IMR-90 (cell line): ENCODE measurements around the gene SH3RF3. TPM values are rescaled to one million over a fixed set of nuclear protein-coding genes. Genes with fewer than 3 reads are reported as not detected.

Source experiments
- ATAC-seq: fragments of 200-7000 bp; cut with Tn5 transposase; 2 replicates; pipeline ENCODE4 v1.9.1; 2020; ENCODE audit warnings: low read depth, mild to moderate bottlenecking, moderate library complexity
- BruUV-seq: library from RNA; stranded (reverse); fragments of 400-500 nt; replicated peaks from 2 replicates; lab custom pipeline; 2021; lab: Mats Ljungman, UMichigan
- CTCF ChIA-PET: fragments of 300-600 bp; formaldehyde crosslinking; extraction: SDS; loops from one replicate; lab custom pipeline; 2021; ENCODE audit warnings: antibody characterized with exemption; lab: Yijun Ruan, JAX
- POLR2A ChIA-PET: fragments of 300-600 bp; sonication (Branson Sonifier 250); formaldehyde crosslinking; loops from one replicate; lab custom pipeline; 2022; ENCODE audit warnings: antibody characterized with exemption; ENCODE audit not compliant: unreplicated experiment; lab: Charles Lee
- DNase-seq: peaks from one replicate; pipeline ENCODE4 v3.0.0; 2013
- H2AFZ ChIP-seq: replicated peaks from 2 replicates; pipeline ENCODE3; 2013; ENCODE audit warnings: low read length, mild to moderate bottlenecking; ENCODE audit not compliant: poor library complexity
- H2AK5ac ChIP-seq: 2 replicates; pipeline ENCODE4 v1.6.1; 2013; ENCODE audit warnings: low read depth, low read length, inconsistent platforms
- H2AK9ac ChIP-seq: replicated peaks from 2 replicates; pipeline ENCODE3; 2013; ENCODE audit warnings: mild to moderate bottlenecking, low read depth, low read length, moderate library complexity; ENCODE audit not compliant: poor library complexity
- H2BK120ac ChIP-seq: 2 replicates; pipeline ENCODE4 v1.6.1; 2013; ENCODE audit warnings: low read depth, low read length, inconsistent platforms
- H2BK15ac ChIP-seq: 3 replicates; pipeline ENCODE4 v1.6.1; 2013; ENCODE audit warnings: low read depth, low read length, inconsistent platforms
- H2BK20ac ChIP-seq: 2 replicates; pipeline ENCODE4 v1.6.1; 2013; ENCODE audit warnings: low read depth, mild to moderate bottlenecking, inconsistent platforms, low read length, moderate library complexity
- H2BK5ac ChIP-seq: 2 replicates; pipeline ENCODE4 v1.6.1; 2013; ENCODE audit warnings: mild to moderate bottlenecking, low read depth, low read length, inconsistent platforms; ENCODE audit not compliant: poor library complexity, severe bottlenecking
- H3K14ac ChIP-seq: replicated peaks from 2 replicates; pipeline ENCODE4 v1.6.1; 2013; ENCODE audit warnings: low read depth, low read length, inconsistent platforms
- H3K18ac ChIP-seq: 2 replicates; pipeline ENCODE4 v1.6.1; 2013; ENCODE audit warnings: low read depth, low read length, control low read depth
- H3K23ac ChIP-seq: 2 replicates; pipeline ENCODE4 v1.6.1; 2013; ENCODE audit warnings: low read depth, low read length, inconsistent platforms
- H3K27ac ChIP-seq: 2 replicates; pipeline ENCODE4 v1.5.1; 2013; ENCODE audit warnings: mild to moderate bottlenecking, control low read depth, low read length; ENCODE audit not compliant: insufficient read depth
- H3K27me3 ChIP-seq: 2 replicates; pipeline ENCODE4 v1.6.1; 2013; ENCODE audit warnings: low read length; ENCODE audit not compliant: control insufficient read depth, insufficient read depth
- H3K36me3 ChIP-seq: 2 replicates; pipeline ENCODE4 v1.6.1; 2013; ENCODE audit warnings: low read length, mixed read lengths; ENCODE audit not compliant: control insufficient read depth, insufficient read depth
- H3K4ac ChIP-seq: 2 replicates; pipeline ENCODE4 v1.6.1; 2013; ENCODE audit warnings: low read depth, low read length, inconsistent platforms
- H3K4me1 ChIP-seq: 2 replicates; pipeline ENCODE4 v1.6.1; 2013; ENCODE audit warnings: low read length, mixed read lengths; ENCODE audit not compliant: control insufficient read depth, insufficient read depth
- H3K4me2 ChIP-seq: 2 replicates; pipeline ENCODE4 v1.6.1; 2013; ENCODE audit warnings: low read depth, mild to moderate bottlenecking, control low read depth, low read length, moderate library complexity
- H3K4me3 ChIP-seq: 2 replicates; pipeline ENCODE4 v1.5.1; 2013; ENCODE audit warnings: low read depth, mild to moderate bottlenecking, control low read depth, low read length, moderate library complexity; ENCODE audit not compliant: insufficient read depth
- H3K56ac ChIP-seq: 2 replicates; pipeline ENCODE4 v1.6.1; 2013; ENCODE audit warnings: low read length, inconsistent platforms; ENCODE audit not compliant: insufficient read depth; ENCODE audit errors: extremely low read depth
- H3K79me1 ChIP-seq, 2 experiments: 2 replicates each; pipeline ENCODE4 v1.6.1; 2013; ENCODE audit warnings: low read length in 2 of 2, inconsistent platforms in 1 of 2, low read depth in 1 of 2
- H3K9ac ChIP-seq: 2 replicates; pipeline ENCODE4 v1.6.1; 2013; ENCODE audit warnings: low read depth, low read length, control low read depth
- H3K9me1 ChIP-seq: 2 replicates; pipeline ENCODE4 v1.6.1; 2013; ENCODE audit warnings: low read length, inconsistent platforms; ENCODE audit not compliant: insufficient read depth
- H3K9me3 ChIP-seq: 2 replicates; pipeline ENCODE4 v1.6.1; 2013; ENCODE audit warnings: low read length; ENCODE audit not compliant: control insufficient read depth, insufficient read depth
- H4K20me1 ChIP-seq: 2 replicates; pipeline ENCODE4 v1.6.1; 2013; ENCODE audit warnings: low read length, inconsistent platforms; ENCODE audit not compliant: insufficient read depth
- H4K5ac ChIP-seq: 2 replicates; pipeline ENCODE4 v1.6.1; 2013; ENCODE audit warnings: mild to moderate bottlenecking, low read depth, low read length, control low read depth
- H4K8ac ChIP-seq, 2 experiments: 2 replicates each; pipeline ENCODE4 v1.6.1; 2013; ENCODE audit warnings: low read depth in 2 of 2, low read length in 2 of 2, control low read depth in 1 of 2, inconsistent platforms in 1 of 2
- H4K91ac ChIP-seq: 2 replicates; pipeline ENCODE4 v1.6.1; 2013; ENCODE audit warnings: low read depth, low read length, inconsistent platforms; ENCODE audit not compliant: insufficient read depth
- BHLHE40 ChIP-seq: fragments of 150-350 bp; IDR thresholded peaks from 2 replicates; pipeline ENCODE4 v1.6.1; 2016; ENCODE audit warnings: mild to moderate bottlenecking, low read depth, low read length
- CEBPB ChIP-seq: IDR thresholded peaks from 2 replicates; pipeline ENCODE4 v1.6.1; 2012; ENCODE audit warnings: low read depth, low read length, improper control_type of control experiment
- FOS ChIP-seq: fragments of 150-350 bp; IDR thresholded peaks from 2 replicates; pipeline ENCODE4 v1.6.1; 2016; ENCODE audit warnings: low read depth, low read length
- MAFK ChIP-seq: IDR thresholded peaks from 2 replicates; pipeline ENCODE4 v1.6.1; 2012; ENCODE audit warnings: low read depth, low read length, improper control_type of control experiment
- MAZ ChIP-seq: IDR thresholded peaks from 2 replicates; pipeline ENCODE4 v1.6.1; 2012; ENCODE audit warnings: low read depth, mild to moderate bottlenecking, low read length, improper control_type of control experiment, moderate library complexity, borderline replicate concordance
- MXI1 ChIP-seq: IDR thresholded peaks from 2 replicates; pipeline ENCODE4 v1.6.1; 2012; ENCODE audit warnings: low read depth, mild to moderate bottlenecking, low read length, moderate library complexity, borderline replicate concordance
- NFE2L2 ChIP-seq: fragments of 150-350 bp; IDR thresholded peaks from 2 replicates; pipeline ENCODE4 v1.6.1; 2016; ENCODE audit warnings: low read depth, mild to moderate bottlenecking, low read length
- POLR2A ChIP-seq: IDR thresholded peaks from 2 replicates; pipeline ENCODE4 v1.6.1; 2012; ENCODE audit warnings: mild to moderate bottlenecking, low read depth, low read length
- RCOR1 ChIP-seq: IDR thresholded peaks from 2 replicates; pipeline ENCODE4 v1.6.1; 2012; ENCODE audit warnings: mild to moderate bottlenecking, low read length, improper control_type of control experiment; ENCODE audit not compliant: insufficient replicate concordance
- RFX5 ChIP-seq: IDR thresholded peaks from 2 replicates; pipeline ENCODE4 v1.8.0; 2012; ENCODE audit warnings: low read depth, mild to moderate bottlenecking, low read length, moderate library complexity
- SMC3 ChIP-seq: fragments of 150-350 bp; IDR thresholded peaks from 2 replicates; pipeline ENCODE4 v1.6.1; 2016; ENCODE audit warnings: low read depth, mild to moderate bottlenecking, antibody characterized with exemption, low read length, moderate library complexity
- WGBS, 2 experiments: methylation state at CpG; one replicate each; pipeline versions ENCODE4 v1.1.5 to v1.1.7; 2013; ENCODE audit warnings: missing lambda C conversion rate in 2 of 2; ENCODE audit not compliant: insufficient read length in 1 of 2; ENCODE audit errors: extremely low coverage in 2 of 2; 5-methylcytosine and 5-hydroxymethylcytosine counted together
- dilution Hi-C: fragments of 300-500 bp; cut with HindIII; formaldehyde crosslinking; loops from one replicate; pipeline ENCODE4 v1.14.3; 2018; ENCODE audit warnings: low sequenced_read_pairs; ENCODE audit not compliant: unreplicated experiment
- in situ Hi-C: fragments of 300-500 bp; cut with MboI; formaldehyde crosslinking; loops from 3 replicates; pipeline ENCODE4 v1.14.3; 2019; ENCODE audit warnings: low sequenced_read_pairs, inconsistent platforms, mixed read lengths
- intact Hi-C: fragments of 100-400 bp; cut with micrococcal nuclease; formaldehyde crosslinking; loops from 2 replicates; pipeline ENCODE4 v1.10.0; 2022
- polyA plus RNA-seq, 3 experiments: library from polyadenylated mRNA; depleted of rRNA; stranded (reverse); fragments of >200 nt; gene quantifications; 2 replicates each; pipeline ENCODE4 v1.2.3, GENCODE V29; 2012; ENCODE audit warnings: low replicate concordance in 1 of 3
- total RNA-seq: library from RNA; depleted of rRNA; stranded (reverse); fragments of >200 nt; gene quantifications from 2 replicates; pipeline ENCODE4 v1.2.3, GENCODE V29; 2012
- TF ChIP-seq, protein P1 (sequence below): fragments of 150-350 bp; IDR thresholded peaks from 2 replicates; pipeline ENCODE4 v1.6.1; 2016; ENCODE audit warnings: low read depth, mild to moderate bottlenecking, low read length, moderate library complexity, borderline replicate concordance
- TF ChIP-seq, protein P2 (sequence below): conservative IDR thresholded peaks from 2 replicates; pipeline ENCODE4 v1.5.1; 2012; ENCODE audit warnings: mild to moderate bottlenecking, low read depth, low read length, improper control_type of control experiment
- TF ChIP-seq, protein P3 (sequence below): fragments of 150-350 bp; IDR thresholded peaks from 2 replicates; pipeline ENCODE4 v1.6.1; 2017; ENCODE audit warnings: mild to moderate bottlenecking, antibody characterized with exemption, low read length, low read depth

The SH3RF3 gene
- total and polyA plus RNA-seq, 2 of the 4 experiments (the other 2 are of a cell fraction): 3.4 to 5.3 TPM

DNA sequence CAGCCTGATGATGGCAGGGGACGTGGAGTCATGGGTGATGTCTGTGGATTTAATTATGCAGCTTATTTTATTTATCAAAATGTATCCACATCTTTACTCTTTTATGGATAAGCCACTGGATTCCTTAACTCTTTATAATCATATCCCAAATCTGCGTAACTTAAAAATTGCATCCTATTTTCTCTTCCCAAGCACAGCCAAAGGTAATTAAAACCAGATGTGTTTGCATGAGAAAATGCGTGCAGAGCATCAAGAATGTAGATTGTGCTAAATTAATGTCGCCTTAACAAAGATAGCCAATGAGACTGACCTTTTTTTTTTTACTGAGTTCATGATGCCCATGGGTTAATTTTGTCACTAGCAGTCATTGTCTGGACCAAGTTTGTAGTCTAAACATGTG lies 10.0 kb downstream of the SH3RF3 start:
- Histone ChIP-seq H2AK5ac (no peak overlapping the region), H3K4ac (no peak overlapping the region), H3K27me3 (no peaks in the 10 kb centered on the region), H4K5ac (no peak overlapping the region), H3K27ac (no peak overlapping the region), H2BK15ac (no peak overlapping the region), H3K79me1 (peaks cover 32 to 91% of the 10 kb centered on the region in 2 experiments), H3K9me3 (no peaks in the 10 kb centered on the region), H2AFZ (no peak overlapping the region), H3K18ac (no peak overlapping the region), H3K23ac (no peak overlapping the region), H4K20me1 (peaks cover 96% of the 10 kb centered on the region), H4K91ac (no peak overlapping the region), H4K8ac (no peak overlapping the region), H2BK5ac (no peak overlapping the region), H3K4me1 (peaks cover 18% of the 10 kb centered on the region), H2BK120ac (no peak overlapping the region), H3K9ac (no peak overlapping the region), H2BK20ac (no peak overlapping the region), H3K14ac (no peak overlapping the region), H3K4me3 (no peak overlapping the region), H3K4me2 (no peak overlapping the region), H3K9me1 (peaks cover 33% of the 10 kb centered on the region), H3K36me3 (no peaks in the 10 kb centered on the region), H3K56ac (no peak overlapping the region), H2AK9ac (no peak overlapping the region)
- WGBS, 2 experiments: 92% methylated on average over 2 of the region's 4 CpGs; no CpG with 5 or more reads in 1 of the 2 experiments
- dilution Hi-C loops: no loop called here
- intact Hi-C loops: no loop called here
- no TSS peak for BruUV-seq
- in situ Hi-C loops: loop anchor here (10.0 to 25.0 kb wide), 2 partner anchors 76 to 198 kb away; no protein-coding TSS in a partner anchor
- ChIA-PET POLR2A (no interaction called here), CTCF (no interaction called here)
- DNase-seq: no peak
- no peak for ATAC-seq
- TF ChIP-seq CEBPB (no peak), MXI1 (no peak), MAFK (no peak), MAZ (no peak), SMC3 (no peak), RCOR1 (no peak), FOS (no peak), NFE2L2 (no peak), POLR2A (no peak), BHLHE40 (no peak), RFX5 (no peak)
- TF ChIP-seq, protein P1, sequence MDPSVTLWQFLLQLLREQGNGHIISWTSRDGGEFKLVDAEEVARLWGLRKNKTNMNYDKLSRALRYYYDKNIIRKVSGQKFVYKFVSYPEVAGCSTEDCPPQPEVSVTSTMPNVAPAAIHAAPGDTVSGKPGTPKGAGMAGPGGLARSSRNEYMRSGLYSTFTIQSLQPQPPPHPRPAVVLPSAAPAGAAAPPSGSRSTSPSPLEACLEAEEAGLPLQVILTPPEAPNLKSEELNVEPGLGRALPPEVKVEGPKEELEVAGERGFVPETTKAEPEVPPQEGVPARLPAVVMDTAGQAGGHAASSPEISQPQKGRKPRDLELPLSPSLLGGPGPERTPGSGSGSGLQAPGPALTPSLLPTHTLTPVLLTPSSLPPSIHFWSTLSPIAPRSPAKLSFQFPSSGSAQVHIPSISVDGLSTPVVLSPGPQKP: no peak
- TF ChIP-seq, protein P2, sequence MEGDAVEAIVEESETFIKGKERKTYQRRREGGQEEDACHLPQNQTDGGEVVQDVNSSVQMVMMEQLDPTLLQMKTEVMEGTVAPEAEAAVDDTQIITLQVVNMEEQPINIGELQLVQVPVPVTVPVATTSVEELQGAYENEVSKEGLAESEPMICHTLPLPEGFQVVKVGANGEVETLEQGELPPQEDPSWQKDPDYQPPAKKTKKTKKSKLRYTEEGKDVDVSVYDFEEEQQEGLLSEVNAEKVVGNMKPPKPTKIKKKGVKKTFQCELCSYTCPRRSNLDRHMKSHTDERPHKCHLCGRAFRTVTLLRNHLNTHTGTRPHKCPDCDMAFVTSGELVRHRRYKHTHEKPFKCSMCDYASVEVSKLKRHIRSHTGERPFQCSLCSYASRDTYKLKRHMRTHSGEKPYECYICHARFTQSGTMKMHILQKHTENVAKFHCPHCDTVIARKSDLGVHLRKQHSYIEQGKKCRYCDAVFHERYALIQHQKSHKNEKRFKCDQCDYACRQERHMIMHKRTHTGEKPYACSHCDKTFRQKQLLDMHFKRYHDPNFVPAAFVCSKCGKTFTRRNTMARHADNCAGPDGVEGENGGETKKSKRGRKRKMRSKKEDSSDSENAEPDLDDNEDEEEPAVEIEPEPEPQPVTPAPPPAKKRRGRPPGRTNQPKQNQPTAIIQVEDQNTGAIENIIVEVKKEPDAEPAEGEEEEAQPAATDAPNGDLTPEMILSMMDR: no peak
- TF ChIP-seq, protein P3, sequence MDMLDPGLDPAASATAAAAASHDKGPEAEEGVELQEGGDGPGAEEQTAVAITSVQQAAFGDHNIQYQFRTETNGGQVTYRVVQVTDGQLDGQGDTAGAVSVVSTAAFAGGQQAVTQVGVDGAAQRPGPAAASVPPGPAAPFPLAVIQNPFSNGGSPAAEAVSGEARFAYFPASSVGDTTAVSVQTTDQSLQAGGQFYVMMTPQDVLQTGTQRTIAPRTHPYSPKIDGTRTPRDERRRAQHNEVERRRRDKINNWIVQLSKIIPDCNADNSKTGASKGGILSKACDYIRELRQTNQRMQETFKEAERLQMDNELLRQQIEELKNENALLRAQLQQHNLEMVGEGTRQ: no peak
